Measurements from ENCODE around the gene FAM209B. TPM values are rescaled to one million over a fixed set of nuclear protein-coding genes. Genes with fewer than 3 reads are reported as not detected.

FAM209B gene
- polyA plus RNA-seq, 1 donor: not detected

Other genes starting within 250 kb of the FAM209B start
- gene FAM210B, start 174.3 kb upstream of the FAM209B start, polyA plus RNA-seq (ENCODE audit: insufficient read length): 32.6 TPM
- gene AURKA, start 141.0 kb upstream of the FAM209B start, polyA plus RNA-seq (ENCODE audit: insufficient read length): 6.9 TPM
- 24.7 TPM for gene CSTF1, start 140.6 kb upstream of the FAM209B start, polyA plus RNA-seq (ENCODE audit: insufficient read length)
- 6.9 TPM for gene CASS4, start 121.0 kb upstream of the FAM209B start, polyA plus RNA-seq (ENCODE audit: insufficient read length)
- gene RTF2, start 64.6 kb upstream of the FAM209B start, polyA plus RNA-seq (ENCODE audit: insufficient read length): 99.0 TPM
- gene FAM209A, start 8.5 kb upstream of the FAM209B start, polyA plus RNA-seq (ENCODE audit: insufficient read length): 0.37 TPM
- 0.31 TPM for gene TFAP2C, start 96.1 kb downstream of the FAM209B start, polyA plus RNA-seq (ENCODE audit: insufficient read length)

Data from hindlimb muscle (tissue), 1 donor.